OCI-LY3 (cell line): ENCODE data around the gene IRS2.

ENCODE experiments used
- CTCF ChIP-seq: fragments of 200-600, 300-600 bp; sonication (generic); IDR thresholded peaks from 2 replicates; pipeline ENCODE4 v1.5.1; 2014; ENCODE audit warnings: antibody characterized with exemption, low read length, low read depth
- EZH2phosphoT487 ChIP-seq: fragments of 200-600 bp; shearing (Covaris generic); IDR thresholded peaks from 2 replicates; pipeline ENCODE4 v1.6.1; 2018; ENCODE audit warnings: antibody characterized with exemption, mixed run types, low read depth

GRCh38 chr13:109787135-109787954 is 962 bp upstream of the IRS2 start:
- TF ChIP-seq CTCF = no peak
- no peak for TF ChIP-seq EZH2phosphoT487
